Activated CD8-positive, alpha-beta T cell treated with anti-CD3 and anti-CD28 coated beads for 36 hours (primary cell): ENCODE data around the gene HEPN1. TPM values are rescaled to one million over a fixed set of nuclear protein-coding genes. Genes with fewer than 3 reads are reported as not detected.
A peak's percentile ranks its signal among the peaks of the same experiment; 100 is the strongest.

Source experiments
- ATAC-seq: fragments of 200-7000 bp; cut with Tn5 transposase; one replicate; pipeline ENCODE4 v1.10.0; 2021; ENCODE audit warnings: mild to moderate bottlenecking, moderate library complexity
- CTCF ChIA-PET: fragments of 350-600 bp; sonication (Branson Sonifier 250); formaldehyde crosslinking; loops from one replicate; lab custom pipeline; 2021; ENCODE audit warnings: antibody characterized with exemption; lab: Charles Lee
- POLR2A ChIA-PET: fragments of 350-600 bp; sonication (Branson Sonifier 250); formaldehyde crosslinking; loops from one replicate; lab custom pipeline; 2021; ENCODE audit warnings: antibody characterized with exemption; lab: Charles Lee
- DNase-seq: peaks from one replicate; pipeline ENCODE4 v3.0.0-alpha.2; 2020
- H3K27ac Mint-ChIP-seq: one replicate; pipeline ENCODE4 v1.8.0; 2021; ENCODE audit warnings: mild to moderate bottlenecking, mixed read lengths
- H3K27me3 Mint-ChIP-seq: one replicate; pipeline ENCODE4 v1.8.0; 2021; ENCODE audit warnings: mixed read lengths
- H3K36me3 Mint-ChIP-seq: one replicate; pipeline ENCODE4 v1.8.0; 2021; ENCODE audit warnings: low read depth, mixed read lengths
- H3K4me1 Mint-ChIP-seq: one replicate; pipeline ENCODE4 v1.8.0; 2021; ENCODE audit warnings: low read depth, mixed read lengths
- H3K4me3 Mint-ChIP-seq: one replicate; pipeline ENCODE4 v1.8.0; 2021; ENCODE audit warnings: mild to moderate bottlenecking, moderate library complexity, mixed read lengths
- H3K9me3 Mint-ChIP-seq: one replicate; pipeline ENCODE4 v1.8.0; 2021; ENCODE audit warnings: mixed read lengths
- intact Hi-C: fragments of 100-400 bp; cut with micrococcal nuclease; formaldehyde crosslinking; loops from one replicate; pipeline ENCODE4 v1.10.0; 2022
- total RNA-seq, 2 experiments: library from RNA; stranded (reverse); gene quantifications; one replicate each; pipeline ENCODE4 v1.2.3, GENCODE V29; 2021
- TF ChIP-seq, protein P1 (sequence below): fragments of 200-600 bp; IDR thresholded peaks from one replicate; pipeline ENCODE4 v1.8.0; 2022; ENCODE audit warnings: antibody characterized with exemption, mild to moderate bottlenecking

Gene HEPN1
- total RNA-seq, 2 experiments from 2014 or later, result not detected

DNA sequence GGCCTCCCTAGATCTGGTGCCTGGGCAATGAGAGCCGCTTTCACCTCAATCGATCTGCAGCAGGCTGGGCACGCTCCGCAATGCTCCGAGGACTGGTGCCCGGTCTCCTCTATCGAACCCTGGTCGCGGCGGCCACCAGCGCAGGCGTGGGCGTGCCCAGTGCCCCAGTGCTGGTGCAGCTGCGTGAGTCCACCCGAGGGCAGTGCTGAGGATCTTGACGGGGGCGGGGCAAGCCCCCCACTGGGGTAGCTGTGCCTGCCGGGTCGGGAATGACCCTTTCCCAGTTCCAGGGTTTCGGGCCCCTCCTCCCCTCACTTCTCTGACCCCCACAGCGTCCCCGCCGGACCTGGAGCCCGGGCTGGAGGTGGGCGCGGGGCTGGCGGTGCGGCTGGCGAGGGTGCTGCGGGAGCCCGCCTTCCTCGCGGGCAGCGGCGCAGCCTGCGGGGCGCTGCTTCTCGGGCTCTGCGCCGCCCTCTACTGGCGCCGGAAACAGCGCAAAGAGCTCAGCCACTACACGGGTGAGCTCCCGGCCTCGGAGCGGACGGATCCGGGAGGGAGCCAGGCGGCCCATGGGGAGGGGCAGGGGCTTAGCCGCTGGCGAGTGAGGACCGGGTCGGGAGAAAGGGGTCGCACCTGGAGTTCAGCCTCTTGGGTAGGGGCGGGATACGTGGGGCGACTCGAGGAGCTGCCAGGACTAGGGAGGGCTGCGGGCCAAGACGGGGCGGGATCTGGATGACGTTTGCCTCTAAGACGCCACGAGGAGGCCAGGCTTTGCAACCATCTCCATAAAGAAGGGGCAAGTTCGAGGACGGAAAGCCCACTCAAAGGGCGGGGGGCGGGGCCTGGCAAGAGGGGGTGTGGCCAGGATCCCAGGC lies 42.9 kb upstream of the HEPN1 start:
- peak; percentile 94 for ATAC-seq
- TF ChIP-seq, protein P1, sequence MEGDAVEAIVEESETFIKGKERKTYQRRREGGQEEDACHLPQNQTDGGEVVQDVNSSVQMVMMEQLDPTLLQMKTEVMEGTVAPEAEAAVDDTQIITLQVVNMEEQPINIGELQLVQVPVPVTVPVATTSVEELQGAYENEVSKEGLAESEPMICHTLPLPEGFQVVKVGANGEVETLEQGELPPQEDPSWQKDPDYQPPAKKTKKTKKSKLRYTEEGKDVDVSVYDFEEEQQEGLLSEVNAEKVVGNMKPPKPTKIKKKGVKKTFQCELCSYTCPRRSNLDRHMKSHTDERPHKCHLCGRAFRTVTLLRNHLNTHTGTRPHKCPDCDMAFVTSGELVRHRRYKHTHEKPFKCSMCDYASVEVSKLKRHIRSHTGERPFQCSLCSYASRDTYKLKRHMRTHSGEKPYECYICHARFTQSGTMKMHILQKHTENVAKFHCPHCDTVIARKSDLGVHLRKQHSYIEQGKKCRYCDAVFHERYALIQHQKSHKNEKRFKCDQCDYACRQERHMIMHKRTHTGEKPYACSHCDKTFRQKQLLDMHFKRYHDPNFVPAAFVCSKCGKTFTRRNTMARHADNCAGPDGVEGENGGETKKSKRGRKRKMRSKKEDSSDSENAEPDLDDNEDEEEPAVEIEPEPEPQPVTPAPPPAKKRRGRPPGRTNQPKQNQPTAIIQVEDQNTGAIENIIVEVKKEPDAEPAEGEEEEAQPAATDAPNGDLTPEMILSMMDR, result peak; percentile 80
- POLR2A ChIA-PET, result interaction anchor here (1.0 to 1.2 kb wide), 3 partner anchors 76 to 203 kb away, joined by 3 to 5 read pairs (median 3); partner anchors contain the start of genes CCDC15, MSANTD2, SIAE and SPA17
- intact Hi-C loops, result loop anchor here (2.0 kb wide), 1 partner anchor 77 kb away; no protein-coding TSS in a partner anchor
- H3K27me3 Mint-ChIP-seq, result peaks cover 25% of the 10 kb centered on the region
- peak overlapping the region; percentile 83 for H3K4me3 Mint-ChIP-seq
- CTCF ChIA-PET, result interaction anchor here (0.6 to 1.8 kb wide), 38 partner anchors 9 to 266 kb away, joined by 3 to 24 read pairs (median 4); partner anchors contain the start of genes CCDC15, HEPN1, ROBO3 and TMEM218
- no peaks in the 10 kb centered on the region for H3K36me3 Mint-ChIP-seq
- H3K9me3 Mint-ChIP-seq, result no peaks in the 10 kb centered on the region
- peak overlapping the region; percentile 91 for H3K27ac Mint-ChIP-seq
- H3K4me1 Mint-ChIP-seq, result peaks cover 16% of the 10 kb centered on the region
- DNase-seq, result peak; percentile 91

DNA sequence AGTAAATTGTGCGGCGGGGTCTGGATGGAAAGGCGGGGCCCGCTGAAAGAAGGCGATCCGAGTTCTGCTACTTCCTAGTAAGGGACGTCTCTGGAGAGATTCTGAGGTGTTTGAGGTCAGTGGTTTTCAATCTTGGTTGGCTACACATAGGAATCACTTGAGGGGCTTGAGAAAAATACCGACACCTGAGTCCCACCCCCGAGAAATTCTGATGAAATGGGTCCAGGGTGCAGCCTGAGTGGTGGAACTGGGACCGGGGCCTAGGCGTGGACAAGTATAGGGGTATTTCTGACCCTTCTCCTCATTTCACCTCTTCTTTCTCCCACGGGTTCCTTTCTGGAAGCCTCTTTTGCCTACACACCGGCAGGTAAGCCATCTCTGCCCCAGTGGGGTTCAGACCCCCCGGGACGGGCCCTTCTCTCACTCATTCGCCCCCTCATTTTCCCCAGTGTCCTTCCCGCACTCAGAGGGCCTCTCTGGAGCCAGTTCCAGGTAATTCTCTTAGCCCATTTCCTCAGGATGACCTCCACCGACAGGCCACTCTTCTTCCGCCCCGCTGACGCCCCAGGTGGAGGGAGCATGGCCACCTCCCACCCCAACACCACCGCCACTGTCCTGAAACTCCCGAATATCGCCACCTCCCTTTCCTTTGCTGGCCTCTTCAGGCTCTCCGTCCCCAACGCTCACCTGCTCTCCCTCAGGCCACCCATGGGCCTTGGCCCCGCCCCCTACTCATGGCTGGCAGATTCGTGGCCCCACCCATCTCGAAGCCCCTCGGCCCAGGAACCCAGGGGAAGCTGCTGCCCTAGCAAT lies 42.0 kb upstream of the HEPN1 start:
- TF ChIP-seq, protein P1, result no peak
- ChIA-PET CTCF (interaction anchor here (0.6 to 1.8 kb wide), 39 partner anchors 8 to 265 kb away, joined by 3 to 24 read pairs (median 4); partner anchors contain the start of genes CCDC15, HEPN1, ROBO3 and TMEM218), POLR2A (interaction anchor here (0.9 to 1.2 kb wide), 3 partner anchors 11 to 203 kb away, joined by 3 to 5 read pairs (median 3); partner anchors contain the start of genes CCDC15, SIAE and SPA17)
- Mint-ChIP-seq H3K4me1 (peaks cover 16% of the 10 kb centered on the region), H3K27ac (peak overlapping the region; percentile 91), H3K9me3 (no peaks in the 10 kb centered on the region), H3K36me3 (no peaks in the 10 kb centered on the region), H3K4me3 (peak overlapping the region; percentile 83), H3K27me3 (peaks cover 20% of the 10 kb centered on the region)
- intact Hi-C loops, result loop anchor here (2.0 kb wide), 1 partner anchor 76 kb away; no protein-coding TSS in a partner anchor
- ATAC-seq (no peak), DNase-seq (no peak)

DNA sequence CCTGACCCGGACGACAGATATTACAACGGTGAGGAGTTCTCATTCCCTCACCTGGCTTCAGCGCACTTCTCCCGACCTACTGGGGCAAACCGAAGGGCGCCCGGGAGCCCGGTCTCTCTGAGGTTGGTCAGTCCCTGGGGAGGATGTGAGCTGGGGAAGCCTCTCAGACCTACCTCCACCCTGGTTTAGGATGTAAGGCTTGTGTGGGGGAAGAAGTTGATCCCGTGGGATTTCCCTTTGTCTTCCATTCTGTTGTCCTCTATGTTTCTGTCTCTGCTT lies 41.5 kb upstream of the HEPN1 start:
- H3K9me3 Mint-ChIP-seq, result no peaks in the 10 kb centered on the region
- no peak for DNase-seq
- ChIA-PET POLR2A (interaction anchor here (0.9 kb wide), 1 partner anchor 10 kb away, joined by 3 read pairs; no protein-coding TSS in a partner anchor), CTCF (interaction anchor here (1.2 kb wide), 1 partner anchor 247 kb away, joined by 3 read pairs; no protein-coding TSS in a partner anchor)
- H3K27ac Mint-ChIP-seq, result peak overlapping the region; percentile 91
- TF ChIP-seq, protein P1, result no peak
- H3K4me3 Mint-ChIP-seq, result peak overlapping the region; percentile 83
- ATAC-seq, result no peak
- peaks cover 16% of the 10 kb centered on the region for H3K4me1 Mint-ChIP-seq
- intact Hi-C loops, result loop anchor here (2.0 kb wide), 1 partner anchor 75 kb away; no protein-coding TSS in a partner anchor
- H3K27me3 Mint-ChIP-seq, result peaks cover 15% of the 10 kb centered on the region
- H3K36me3 Mint-ChIP-seq, result no peaks in the 10 kb centered on the region

DNA sequence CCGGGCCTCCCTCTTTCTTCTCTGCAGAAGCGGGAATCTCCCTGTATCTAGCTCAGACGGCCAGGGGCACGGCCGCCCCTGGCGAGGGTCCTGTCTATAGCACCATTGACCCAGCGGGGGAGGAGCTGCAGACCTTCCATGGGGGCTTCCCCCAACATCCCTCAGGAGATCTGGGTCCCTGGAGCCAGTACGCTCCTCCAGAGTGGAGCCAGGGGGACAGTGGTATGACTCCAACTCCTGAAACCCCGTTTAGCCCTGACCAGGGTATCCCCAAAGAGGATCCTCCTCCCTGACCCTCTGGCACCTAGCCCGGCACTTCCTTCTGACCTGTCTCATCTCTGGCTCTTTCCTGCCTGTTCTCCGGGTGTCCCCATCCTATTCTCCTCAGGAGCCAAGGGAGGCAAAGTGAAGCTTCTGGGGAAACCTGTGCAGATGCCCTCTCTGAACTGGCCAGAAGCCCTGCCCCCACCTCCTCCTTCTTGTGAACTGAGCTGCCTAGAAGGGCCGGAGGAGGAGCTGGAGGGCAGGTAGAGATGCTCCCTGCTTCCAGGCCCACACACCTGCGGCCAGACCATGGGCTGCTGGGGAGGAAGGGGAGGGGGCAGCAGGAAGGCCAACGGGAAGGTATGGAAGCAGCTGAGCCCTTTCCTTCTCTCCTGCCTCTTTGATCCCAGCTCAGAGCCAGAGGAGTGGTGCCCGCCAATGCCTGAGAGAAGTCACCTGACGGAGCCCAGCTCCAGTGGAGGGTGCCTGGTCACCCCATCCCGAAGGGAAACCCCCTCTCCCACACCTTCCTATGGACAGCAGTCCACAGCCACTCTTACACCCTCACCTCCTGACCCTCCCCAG lies 40.9 kb upstream of the HEPN1 start:
- ATAC-seq (no peak), DNase-seq (no peak)
- CTCF ChIA-PET, result interaction anchor here (0.6 to 1.2 kb wide), 3 partner anchors 12 to 476 kb away, joined by 3 to 4 read pairs (median 3); no protein-coding TSS in a partner anchor
- H3K4me1 Mint-ChIP-seq, result peaks cover 16% of the 10 kb centered on the region
- H3K27ac Mint-ChIP-seq, result no peak overlapping the region
- peak overlapping the region; percentile 83 for H3K4me3 Mint-ChIP-seq
- H3K27me3 Mint-ChIP-seq, result peaks cover 11% of the 10 kb centered on the region
- POLR2A ChIA-PET, result interaction anchor here (0.7 to 0.9 kb wide), 2 partner anchors 10 to 1186 kb away, joined by 3 read pairs; no protein-coding TSS in a partner anchor
- H3K36me3 Mint-ChIP-seq, result no peaks in the 10 kb centered on the region
- intact Hi-C loops, result loop anchor here (2.0 kb wide), 1 partner anchor 75 kb away; no protein-coding TSS in a partner anchor
- H3K9me3 Mint-ChIP-seq, result no peaks in the 10 kb centered on the region
- TF ChIP-seq, protein P1, result no peak
